Stimulated activated naive CD8-positive, alpha-beta T cell treated with anti-CD3 and anti-CD28 coated beads, Interleukin-15, Interleukin-2, amounts not matched to agents 100 U/mL and 50 U/mL, for 24 hours (primary cell): ENCODE measurements around the gene RPTOR.

Source experiments
- ATAC-seq: fragments of 150-1000 bp; cut with Tn5 transposase; one replicate; pipeline ENCODE4 v1.10.0; 2021
- DNase-seq: peaks from one replicate; pipeline ENCODE4 v3.0.0; 2021

Gene RPTOR

DNA sequence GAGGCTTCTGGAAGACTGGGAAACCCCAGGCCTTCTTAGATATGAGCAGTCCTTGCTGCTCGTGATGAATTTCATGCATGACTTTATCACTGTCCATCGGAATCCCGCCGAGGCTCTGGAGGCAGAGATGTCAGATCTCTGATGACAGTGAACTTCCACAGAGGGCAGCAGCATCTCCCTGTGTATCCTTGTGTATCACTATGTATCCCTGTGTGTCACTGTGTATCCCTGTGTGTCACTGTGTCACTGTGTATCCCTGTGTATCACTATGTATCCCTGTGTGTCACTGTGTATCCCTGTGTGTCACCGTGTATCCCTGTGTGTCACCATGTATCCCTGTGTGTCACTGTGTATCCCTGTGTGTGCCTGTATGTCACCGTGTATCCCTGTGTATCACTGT is 286.9 kb downstream of the RPTOR start:
- no peak for ATAC-seq
- DNase-seq, result no peak

- DNase-seq, result no peak
- no peak for ATAC-seq
Measured at GRCh38 chr17:80832266-80832676, 287.6 kb downstream of the RPTOR start.

- DNase-seq (peak; percentile 80), ATAC-seq (peak; percentile 92)
Measured at GRCh38 chr17:80832888-80833583, 288.4 kb downstream of the RPTOR start.

- DNase-seq (no peak), ATAC-seq (no peak)
Measured at GRCh38 chr17:80833952-80834892, 289.6 kb downstream of the RPTOR start.

- DNase-seq (no peak), ATAC-seq (no peak)
Measured at GRCh38 chr17:80834893-80835275, 290.2 kb downstream of the RPTOR start.

DNA sequence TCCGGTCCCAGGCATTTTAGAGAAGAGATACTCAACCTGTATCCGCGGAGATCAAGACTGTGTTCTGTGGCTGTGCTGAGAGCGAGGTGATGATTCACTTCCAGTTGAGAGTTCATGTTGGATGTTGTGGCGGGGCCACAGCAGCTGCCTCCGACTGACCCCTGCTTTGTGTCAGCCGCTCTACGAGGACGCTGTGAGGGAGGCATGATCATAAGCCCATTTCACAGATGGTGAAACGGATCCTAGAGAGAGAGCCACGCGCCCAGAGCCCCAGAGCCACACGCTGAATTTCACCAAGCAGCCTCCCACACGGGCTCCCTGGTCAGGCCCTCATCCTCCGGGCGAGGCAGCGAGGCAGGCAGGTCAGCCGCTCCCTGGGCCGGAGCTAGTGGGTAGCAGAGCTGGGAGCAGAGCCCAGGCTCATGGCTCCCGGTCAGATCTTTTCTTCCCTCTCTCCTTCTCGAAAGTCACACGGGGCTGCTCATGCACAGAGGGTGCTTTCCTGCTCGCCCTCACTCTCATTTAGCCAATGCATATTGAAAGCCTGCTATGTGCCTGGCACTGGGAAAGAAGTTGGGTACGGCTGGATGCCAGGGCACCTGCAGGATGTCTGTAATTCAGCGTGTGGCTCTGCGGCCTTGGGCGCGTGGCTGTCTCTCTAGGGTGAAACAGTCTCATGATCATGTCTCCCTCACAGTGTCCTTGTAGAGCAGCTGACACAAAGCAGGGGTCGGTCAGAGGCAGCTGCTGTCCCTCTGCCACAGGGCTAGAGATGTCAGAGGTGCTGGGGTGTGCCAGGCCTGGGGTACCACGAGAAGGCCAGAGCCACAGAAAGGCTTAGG is 291.4 kb downstream of the RPTOR start:
- no peak for ATAC-seq
- DNase-seq, result no peak

GRCh38 chr17:80836658-80836965 is 292.0 kb downstream of the RPTOR start:
- no peak for ATAC-seq
- DNase-seq, result no peak

DNA sequence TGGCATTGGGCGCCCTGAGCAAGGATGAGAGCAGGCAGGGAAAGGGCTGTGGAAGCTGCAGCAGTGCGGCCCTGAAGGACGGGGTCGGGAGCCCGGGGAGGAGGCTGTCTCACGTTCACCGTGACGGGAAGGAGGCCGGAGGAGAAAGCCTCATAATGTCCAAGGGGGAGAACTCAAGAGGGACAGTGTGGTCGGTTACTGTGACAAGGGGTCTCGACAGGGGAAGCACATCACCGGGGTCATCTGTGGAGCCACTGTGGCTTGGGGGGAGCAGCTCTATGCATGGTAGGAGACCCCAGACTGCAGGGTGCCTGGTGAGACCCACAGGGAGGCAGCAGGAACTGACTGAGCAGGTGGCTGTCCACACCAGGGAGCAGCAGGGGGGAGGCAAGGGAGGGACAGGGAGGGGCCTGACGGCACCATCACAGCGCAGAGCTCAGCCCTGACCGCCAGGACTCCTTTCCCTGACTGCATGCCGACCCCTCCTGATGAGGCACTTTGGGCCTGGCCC is 292.4 kb downstream of the RPTOR start:
- DNase-seq, result no peak
- no peak for ATAC-seq

DNA sequence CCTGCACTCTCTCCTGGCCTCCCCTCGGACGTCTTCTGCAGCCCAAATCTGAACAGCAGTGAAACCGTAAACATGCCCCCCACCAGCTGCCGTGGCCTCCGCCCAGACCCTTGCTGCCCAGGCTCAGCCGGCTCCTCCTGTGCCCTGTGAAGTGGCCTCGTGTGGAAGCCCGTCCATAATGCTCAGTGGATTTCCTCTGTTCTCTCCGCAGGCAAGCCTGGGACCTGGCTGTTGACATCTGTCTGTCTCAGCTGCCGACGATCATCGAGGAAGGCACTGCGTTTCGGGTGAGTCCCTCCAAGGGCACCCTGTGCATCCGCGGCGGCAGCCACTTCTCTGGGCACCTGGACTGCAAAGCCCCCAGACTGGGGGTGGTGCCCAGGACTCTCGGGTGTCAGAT is 293.1 kb downstream of the RPTOR start:
- ATAC-seq, result no peak
- DNase-seq, result no peak

GRCh38 chr17:80838311-80839025 is 293.8 kb downstream of the RPTOR start:
- no peak for DNase-seq
- ATAC-seq, result no peak

- ATAC-seq (no peak), DNase-seq (no peak)
Measured at GRCh38 chr17:80839026-80839345, 294.3 kb downstream of the RPTOR start.

- ATAC-seq (no peak), DNase-seq (no peak)
Measured at GRCh38 chr17:80839511-80839941, 294.9 kb downstream of the RPTOR start.

GRCh38 chr17:80839970-80840369 is 295.3 kb downstream of the RPTOR start:
- DNase-seq (no peak), ATAC-seq (no peak)

- no peak for DNase-seq
- ATAC-seq, result no peak
Measured at GRCh38 chr17:80842456-80843013, 297.9 kb downstream of the RPTOR start.

GRCh38 chr17:80843741-80844156 is 299.1 kb downstream of the RPTOR start:
- no peak for ATAC-seq

GRCh38 chr17:80844418-80844990 is 299.9 kb downstream of the RPTOR start:
- no peak for ATAC-seq
- DNase-seq, result no peak

More at GRCh38 chr17:80843741-80844156, 299.1 kb downstream of the RPTOR start:
- no peak for DNase-seq

DNA sequence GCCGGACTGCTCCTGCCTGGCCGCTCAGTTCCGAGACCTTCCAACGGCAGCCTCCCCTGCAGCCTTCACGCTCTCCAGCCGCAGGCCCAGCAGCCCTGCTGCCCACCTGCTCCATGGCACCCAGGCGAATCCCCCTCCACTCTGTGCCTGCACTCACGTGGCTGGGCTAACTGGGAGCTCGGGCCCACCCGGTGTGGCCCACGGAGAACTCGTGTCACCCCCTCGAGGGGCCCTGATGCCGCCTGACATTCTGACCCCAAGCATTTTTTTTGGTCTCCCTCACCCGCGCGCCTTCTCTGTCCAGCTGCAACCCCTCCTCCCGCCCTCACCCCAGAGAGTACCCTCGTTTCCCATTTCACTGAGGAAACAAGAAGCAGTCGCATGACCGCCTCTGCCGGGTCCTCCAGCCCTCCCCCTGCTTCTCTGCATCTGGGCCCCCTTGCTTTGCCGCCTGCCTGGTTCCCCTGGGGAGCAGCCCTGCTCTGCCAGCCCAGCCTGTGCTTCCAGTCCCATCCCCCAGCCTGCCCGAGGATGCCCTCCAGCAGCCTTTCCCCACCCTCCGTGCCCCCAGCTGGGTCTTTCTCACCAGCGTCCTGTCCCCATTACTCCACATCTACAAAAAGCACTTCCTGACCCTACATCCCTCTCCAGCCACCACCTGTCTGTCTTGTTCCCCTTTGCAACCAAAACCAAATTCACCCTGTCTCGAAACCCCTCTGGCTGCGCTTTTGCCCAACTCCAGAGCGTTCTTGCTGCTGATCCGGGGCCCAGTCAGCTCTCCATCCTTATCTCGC is 300.6 kb downstream of the RPTOR start:
- ATAC-seq, result no peak

GRCh38 chr17:80845863-80846671 is 301.4 kb downstream of the RPTOR start:
- no peak for DNase-seq
- ATAC-seq, result no peak

More for the DNA sequence above, 300.6 kb downstream of the RPTOR start:
- no peak for DNase-seq

GRCh38 chr17:80846932-80847331 is 302.3 kb downstream of the RPTOR start:
- peak; percentile 17 for ATAC-seq
- no peak for DNase-seq
